ENCODE data around the gene YPEL1.

YPEL1 gene

GRCh38 chr22:21673534-21674321 is 61.9 kb downstream of the YPEL1 start:
- TF ChIP-seq EZH2 (IDR thresholded peaks at IDR 0.05) (no peak), FOXP2 (optimal IDR thresholded peaks at IDR 0.05; ENCODE audit: control extremely low read depth, extremely low read length, insufficient read depth) (no peak), POLR2AphosphoS5 (IDR thresholded peaks at IDR 0.05; ENCODE audit: borderline replicate concordance, low read depth, low read length) (no peak)
- no peak overlapping the region for H3K9ac ChIP-seq (ENCODE audit: insufficient read length)
- H3K9me3 ChIP-seq (ENCODE audit: low read depth, low read length): no peaks in the 10 kb centered on the region
- H3K27ac ChIP-seq: no peak overlapping the region
- peaks cover 31% of the 10 kb centered on the region; the same call in 1 of the 2 replicates for H3K36me3 ChIP-seq (ENCODE audit: insufficient read depth, low read length)
- H3K4me3 ChIP-seq: no peak overlapping the region
- DNase-seq (ENCODE audit: low read depth, low spot score): no peak

GRCh38 chr22:21672107-21672629 is 63.4 kb downstream of the YPEL1 start:
- H3K36me3 ChIP-seq (ENCODE audit: insufficient read depth, low read length): peaks cover 31% of the 10 kb centered on the region; the same call in 1 of the 2 replicates
- no peak overlapping the region for H3K27ac ChIP-seq
- no peak overlapping the region for H3K4me3 ChIP-seq
- no peak for TF ChIP-seq FOXP2 (optimal IDR thresholded peaks at IDR 0.05; ENCODE audit: control extremely low read depth, extremely low read length, insufficient read depth)
- TF ChIP-seq EZH2 (IDR thresholded peaks at IDR 0.05): no peak
- TF ChIP-seq POLR2AphosphoS5 (IDR thresholded peaks at IDR 0.05; ENCODE audit: borderline replicate concordance, low read depth, low read length): no peak
- no peak for DNase-seq (ENCODE audit: low read depth, low spot score)
- no peaks in the 10 kb centered on the region for H3K9me3 ChIP-seq (ENCODE audit: low read depth, low read length)
- no peak overlapping the region for H3K9ac ChIP-seq (ENCODE audit: insufficient read length)

GRCh38 chr22:21669026-21669425 is 66.6 kb downstream of the YPEL1 start:
- Histone ChIP-seq H3K4me3 (no peak overlapping the region), H3K36me3 (ENCODE audit: insufficient read depth, low read length) (peaks cover 26% of the 10 kb centered on the region; the same call in 1 of the 2 replicates), H3K9me3 (ENCODE audit: low read depth, low read length) (no peaks in the 10 kb centered on the region), H3K9ac (ENCODE audit: insufficient read length) (no peak overlapping the region), H3K27ac (no peak overlapping the region)
- no peak for TF ChIP-seq POLR2AphosphoS5 (IDR thresholded peaks at IDR 0.05; ENCODE audit: borderline replicate concordance, low read depth, low read length)
- TF ChIP-seq FOXP2 (optimal IDR thresholded peaks at IDR 0.05; ENCODE audit: control extremely low read depth, extremely low read length, insufficient read depth): no peak
- no peak for TF ChIP-seq EZH2 (IDR thresholded peaks at IDR 0.05)
- no peak for DNase-seq (ENCODE audit: low read depth, low spot score)

DNA sequence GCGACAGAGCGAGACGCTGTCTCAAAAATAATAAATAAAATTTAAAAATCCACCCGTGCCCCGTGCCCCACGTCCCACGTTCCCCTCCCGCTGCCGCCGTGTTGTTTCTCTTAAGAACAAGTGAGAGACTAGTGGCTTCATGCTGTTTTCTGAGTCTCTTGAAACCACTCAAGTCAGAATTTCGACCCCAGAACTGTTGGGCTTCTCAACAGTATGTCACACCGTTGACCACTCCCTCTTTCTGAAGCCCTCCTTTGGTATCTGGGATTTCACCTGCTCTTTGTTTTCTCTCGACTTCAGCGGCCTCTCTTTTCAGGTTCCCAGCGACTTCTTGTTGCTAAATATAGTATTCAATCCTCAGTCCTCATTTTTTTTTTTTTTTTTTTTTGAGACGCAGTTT is 68.8 kb downstream of the YPEL1 start:
- no peak for DNase-seq (ENCODE audit: low read depth, low spot score)
- no peaks in the 10 kb centered on the region for H3K9me3 ChIP-seq (ENCODE audit: low read depth, low read length)
- no peak for TF ChIP-seq FOXP2 (optimal IDR thresholded peaks at IDR 0.05; ENCODE audit: control extremely low read depth, extremely low read length, insufficient read depth)
- no peak for TF ChIP-seq EZH2 (IDR thresholded peaks at IDR 0.05)
- no peak for TF ChIP-seq POLR2AphosphoS5 (IDR thresholded peaks at IDR 0.05; ENCODE audit: borderline replicate concordance, low read depth, low read length)
- H3K36me3 ChIP-seq (ENCODE audit: insufficient read depth, low read length): peaks cover 14% of the 10 kb centered on the region; the same call in 1 of the 2 replicates
- peak overlapping the region; percentile 97 for H3K4me3 ChIP-seq
- no peak overlapping the region for H3K27ac ChIP-seq
- H3K9ac ChIP-seq (ENCODE audit: insufficient read length): no peak overlapping the region

GRCh38 chr22:21665047-21665851 is 70.3 kb downstream of the YPEL1 start:
- no peak for DNase-seq (ENCODE audit: low read depth, low spot score)
- H3K9ac ChIP-seq (ENCODE audit: insufficient read length): peak overlapping the region; percentile 19
- peak overlapping the region; percentile 97 for H3K4me3 ChIP-seq
- H3K27ac ChIP-seq: no peak overlapping the region
- no peak for TF ChIP-seq FOXP2 (optimal IDR thresholded peaks at IDR 0.05; ENCODE audit: control extremely low read depth, extremely low read length, insufficient read depth)
- no peak for TF ChIP-seq POLR2AphosphoS5 (IDR thresholded peaks at IDR 0.05; ENCODE audit: borderline replicate concordance, low read depth, low read length)
- no peak for TF ChIP-seq EZH2 (IDR thresholded peaks at IDR 0.05)
- H3K9me3 ChIP-seq (ENCODE audit: low read depth, low read length): no peaks in the 10 kb centered on the region
- no peaks in the 10 kb centered on the region; the same call in 1 of the 2 replicates for H3K36me3 ChIP-seq (ENCODE audit: insufficient read depth, low read length)

DNA sequence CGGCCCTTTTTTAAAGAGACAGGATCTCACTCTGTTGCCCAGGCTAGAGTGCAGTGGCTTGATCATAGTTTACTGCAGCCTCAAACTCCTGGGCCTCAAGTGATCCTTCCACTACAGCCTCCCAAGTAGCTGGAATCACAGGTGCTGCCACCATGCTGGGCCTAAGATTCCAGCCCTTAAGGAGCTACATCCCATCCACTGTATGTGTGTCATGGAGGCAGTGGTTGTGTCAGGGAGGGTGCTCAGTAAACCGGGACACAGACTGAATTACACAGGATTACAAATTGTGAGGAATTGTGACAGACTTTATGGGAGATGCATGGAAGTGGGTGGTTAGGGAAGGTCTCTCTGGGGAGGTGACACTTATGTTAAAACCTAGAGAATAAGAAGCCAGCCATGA is 71.9 kb downstream of the YPEL1 start:
- TF ChIP-seq FOXP2 (optimal IDR thresholded peaks at IDR 0.05; ENCODE audit: control extremely low read depth, extremely low read length, insufficient read depth): no peak
- TF ChIP-seq EZH2 (IDR thresholded peaks at IDR 0.05): no peak
- TF ChIP-seq POLR2AphosphoS5 (IDR thresholded peaks at IDR 0.05; ENCODE audit: borderline replicate concordance, low read depth, low read length): no peak
- Histone ChIP-seq H3K9me3 (ENCODE audit: low read depth, low read length) (no peaks in the 10 kb centered on the region), H3K36me3 (ENCODE audit: insufficient read depth, low read length) (no peaks in the 10 kb centered on the region)

DNA sequence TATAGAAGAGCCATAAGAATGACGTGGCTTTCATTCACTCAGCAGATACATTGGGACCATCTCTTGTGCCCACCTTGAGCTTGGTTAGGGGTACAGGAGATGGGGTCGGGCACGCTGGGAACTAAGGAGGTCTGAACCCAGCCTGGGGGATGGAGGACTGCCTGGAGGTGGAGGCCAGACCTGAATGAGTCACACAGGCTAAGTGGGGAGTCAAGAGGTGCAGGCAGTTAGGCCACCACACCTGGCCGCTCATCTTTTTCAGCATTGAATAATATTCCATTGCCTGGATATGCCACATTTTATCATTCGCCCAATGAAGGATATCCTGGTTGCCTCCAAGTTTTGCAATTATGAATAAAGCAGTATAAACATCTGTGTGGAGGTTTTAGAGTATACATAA is 73.6 kb downstream of the YPEL1 start:
- Histone ChIP-seq H3K4me3 (no peak overlapping the region), H3K9ac (ENCODE audit: insufficient read length) (no peak overlapping the region), H3K27ac (no peak overlapping the region), H3K36me3 (ENCODE audit: insufficient read depth, low read length) (no peaks in the 10 kb centered on the region), H3K9me3 (ENCODE audit: low read depth, low read length) (no peaks in the 10 kb centered on the region)
- TF ChIP-seq POLR2AphosphoS5 (IDR thresholded peaks at IDR 0.05; ENCODE audit: borderline replicate concordance, low read depth, low read length) (no peak), FOXP2 (optimal IDR thresholded peaks at IDR 0.05; ENCODE audit: control extremely low read depth, extremely low read length, insufficient read depth) (no peak), EZH2 (IDR thresholded peaks at IDR 0.05) (no peak)
- no peak for DNase-seq (ENCODE audit: low read depth, low spot score)

More for the DNA sequence above, 71.9 kb downstream of the YPEL1 start:
- Histone ChIP-seq H3K27ac (no peak overlapping the region), H3K4me3 (no peak overlapping the region), H3K9ac (ENCODE audit: insufficient read length) (no peak overlapping the region)
- no peak for DNase-seq (ENCODE audit: low read depth, low spot score)

DNA sequence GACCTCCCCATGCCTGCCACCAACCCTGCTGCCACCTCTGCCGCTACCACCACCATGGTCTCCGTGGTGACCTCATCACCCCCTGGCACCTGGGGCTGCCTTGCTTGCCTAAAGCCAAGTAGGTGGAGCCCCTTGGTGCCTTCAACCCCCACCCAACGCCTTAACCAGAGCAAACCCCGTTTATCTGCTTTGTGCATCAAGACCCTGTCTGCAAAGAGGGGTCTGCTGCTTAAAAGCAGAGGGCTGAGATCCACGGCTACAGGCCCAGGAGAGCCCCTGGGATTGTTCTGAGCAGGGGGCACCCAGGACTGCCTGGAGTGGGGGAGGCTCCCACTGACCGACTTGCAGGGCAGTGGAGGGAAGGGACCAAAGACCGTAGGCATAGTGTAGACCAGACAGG is 74.7 kb downstream of the YPEL1 start:
- no peak overlapping the region for H3K4me3 ChIP-seq
- H3K9ac ChIP-seq (ENCODE audit: insufficient read length): no peak overlapping the region
- no peaks in the 10 kb centered on the region for H3K9me3 ChIP-seq (ENCODE audit: low read depth, low read length)
- no peak overlapping the region for H3K27ac ChIP-seq
- TF ChIP-seq POLR2AphosphoS5 (IDR thresholded peaks at IDR 0.05; ENCODE audit: borderline replicate concordance, low read depth, low read length): no peak
- TF ChIP-seq EZH2 (IDR thresholded peaks at IDR 0.05): no peak
- TF ChIP-seq FOXP2 (optimal IDR thresholded peaks at IDR 0.05; ENCODE audit: control extremely low read depth, extremely low read length, insufficient read depth): no peak
- no peaks in the 10 kb centered on the region for H3K36me3 ChIP-seq (ENCODE audit: insufficient read depth, low read length)
- no peak for DNase-seq (ENCODE audit: low read depth, low spot score)
